Eye (tissue), 1 donor: ENCODE results near the gene EFCAB9.
"Not testable (repeated sequence)": the region's sequence is repeated elsewhere in the genome, so short reads cannot be mapped to it uniquely, and the experiment has no call there.

Source experiments
- DNase-seq: peaks from one replicate; pipeline ENCODE4 v3.0.0-alpha.2; 2015

The EFCAB9 gene

DNA sequence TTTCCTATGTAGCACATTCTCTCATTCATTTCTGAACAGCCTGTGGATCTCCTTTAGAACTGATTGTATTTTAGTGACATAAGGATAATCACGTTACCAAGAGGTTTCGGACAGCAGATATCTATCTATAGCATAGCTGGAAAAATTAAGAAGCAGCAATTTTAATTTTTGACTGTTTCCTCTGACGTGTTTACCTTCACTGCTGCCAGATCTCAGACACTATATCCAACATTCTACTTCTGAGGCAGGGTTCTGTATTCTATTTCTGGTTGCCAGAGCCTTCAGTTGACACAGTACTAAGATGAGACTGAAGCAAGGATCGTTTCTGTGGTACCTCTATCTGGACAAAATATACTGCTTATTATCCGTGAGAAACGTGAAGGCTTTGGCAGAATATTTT lies at the start of gene EFCAB9:
TSS of gene EFCAB9 (plus strand) at position 301 of the 400 bp plus-strand sequence. CDS start at position 302, 1 bp downstream.
- no peak for DNase-seq

GRCh38 chr5:172144291-172144815 lies 49.6 kb upstream of the EFCAB9 start:
- no peak for DNase-seq

DNA sequence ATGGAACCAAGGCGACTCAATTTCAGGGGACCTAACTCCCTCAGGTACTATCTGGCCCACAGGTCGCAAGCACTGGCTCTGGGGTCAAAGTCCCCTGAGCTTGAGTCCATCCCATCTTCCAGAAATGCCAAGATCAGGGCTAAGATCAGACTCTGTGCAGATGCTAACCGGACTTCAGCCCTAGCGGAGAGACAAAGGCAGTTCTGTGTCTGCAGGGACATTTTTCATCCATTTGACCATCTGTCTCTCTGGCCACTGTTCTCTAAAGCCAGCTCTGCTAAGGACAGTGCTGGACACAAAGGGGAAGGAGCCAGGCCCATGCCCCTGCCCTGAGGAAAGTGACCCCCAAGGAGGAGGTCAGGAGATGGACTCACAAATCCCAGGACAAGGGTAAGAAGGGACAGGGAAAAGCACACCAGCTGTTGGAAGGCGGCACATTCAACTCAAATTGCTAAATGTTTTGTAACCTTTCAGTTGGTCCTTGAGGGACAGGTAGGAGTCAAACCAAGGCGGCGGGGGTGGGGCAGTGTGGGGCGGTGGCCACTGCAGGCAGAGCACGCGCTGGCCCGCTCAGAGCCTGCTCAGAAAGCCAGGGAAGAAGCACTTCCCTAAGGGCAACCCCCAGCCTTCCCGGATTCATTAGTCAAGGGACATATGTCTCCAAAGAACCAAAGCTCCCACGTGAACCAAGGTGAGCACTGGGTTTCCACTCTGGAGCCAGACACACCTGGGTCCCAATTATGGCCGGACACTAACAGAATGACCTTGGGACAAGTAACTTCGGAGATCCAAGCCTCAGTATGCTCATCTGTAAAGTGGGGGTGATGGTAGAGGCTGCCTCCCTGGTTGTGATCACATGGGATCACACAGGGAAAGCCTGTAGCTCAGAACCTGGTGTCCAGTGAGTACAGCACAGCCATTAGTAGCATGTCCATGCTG lies 48.8 kb upstream of the EFCAB9 start:
- no peak for DNase-seq

DNA sequence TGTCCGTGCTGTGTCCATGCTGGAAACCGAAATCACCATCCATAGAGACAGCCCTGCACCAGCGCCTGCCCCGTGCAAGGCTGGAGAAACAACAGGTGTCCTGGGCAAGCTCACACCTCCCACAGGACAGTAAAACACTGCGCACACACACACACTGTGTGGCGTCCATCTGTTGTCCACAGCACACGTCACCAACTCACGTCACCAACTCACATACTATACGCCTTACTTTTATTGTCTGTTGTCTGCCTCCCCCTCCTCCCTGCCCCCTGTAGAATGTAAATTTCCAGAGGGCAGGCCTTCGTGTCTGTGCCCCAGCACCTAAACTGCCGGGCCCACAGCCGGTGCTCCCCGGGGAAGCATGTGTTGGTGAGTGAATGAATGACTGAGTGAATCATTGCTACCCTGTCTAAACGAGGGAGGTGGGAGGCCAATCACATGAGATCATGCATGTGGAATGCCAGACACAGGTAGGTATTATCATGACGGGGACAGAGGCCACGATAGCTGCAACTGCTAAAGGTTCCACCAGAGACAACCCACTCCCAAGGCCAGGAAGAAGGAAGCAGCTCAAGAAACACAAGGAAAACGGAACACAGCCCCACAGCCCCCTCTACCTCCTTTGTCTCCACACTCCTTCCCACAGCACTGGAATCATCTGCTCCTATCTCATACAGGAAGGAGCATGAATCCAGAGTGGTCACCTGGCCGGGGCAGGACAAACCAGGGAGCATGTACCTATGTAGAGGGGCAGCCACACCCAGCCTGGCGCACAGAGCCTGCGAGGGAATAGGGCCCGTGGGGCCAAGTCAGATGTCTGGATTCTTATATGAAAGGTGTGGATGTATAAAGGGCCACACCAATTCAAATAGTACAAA lies 47.9 kb upstream of the EFCAB9 start:
- no peak for DNase-seq

DNA sequence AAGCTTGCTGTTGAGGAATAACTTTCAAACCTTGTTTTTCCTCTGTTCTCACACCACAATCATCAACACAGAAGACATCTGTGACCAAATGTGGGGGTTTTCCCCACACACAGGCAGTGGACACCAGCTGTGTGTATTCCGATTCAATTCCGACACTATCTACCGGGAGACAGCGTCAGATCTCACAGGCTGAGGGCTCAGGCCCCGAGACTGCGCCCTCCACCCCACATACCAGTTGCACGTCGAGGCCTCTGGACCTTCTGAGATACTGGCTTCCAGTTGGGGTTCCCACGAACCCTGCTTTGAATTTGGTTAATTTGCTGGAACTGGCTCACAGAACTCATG lies 47.3 kb upstream of the EFCAB9 start:
- no peak for DNase-seq

DNA sequence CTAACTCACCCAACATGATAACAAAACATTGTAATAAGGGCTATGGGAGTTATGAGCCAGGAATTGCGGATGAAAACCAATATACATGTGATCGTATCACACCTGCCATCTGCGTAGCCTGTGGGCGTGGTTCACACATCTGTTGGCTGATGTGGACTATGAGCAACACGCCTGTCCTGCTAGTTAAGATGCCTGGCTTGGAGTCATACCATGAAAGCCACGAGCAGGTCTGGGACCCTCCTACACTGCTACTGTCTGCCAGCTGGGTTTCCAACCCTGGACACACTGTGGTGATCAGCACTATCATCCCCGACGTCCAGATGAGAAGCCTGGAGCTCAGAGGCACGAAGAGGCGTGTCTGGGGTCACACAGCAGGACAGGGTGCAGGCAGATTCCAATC lies 46.1 kb upstream of the EFCAB9 start:
- no peak for DNase-seq

DNA sequence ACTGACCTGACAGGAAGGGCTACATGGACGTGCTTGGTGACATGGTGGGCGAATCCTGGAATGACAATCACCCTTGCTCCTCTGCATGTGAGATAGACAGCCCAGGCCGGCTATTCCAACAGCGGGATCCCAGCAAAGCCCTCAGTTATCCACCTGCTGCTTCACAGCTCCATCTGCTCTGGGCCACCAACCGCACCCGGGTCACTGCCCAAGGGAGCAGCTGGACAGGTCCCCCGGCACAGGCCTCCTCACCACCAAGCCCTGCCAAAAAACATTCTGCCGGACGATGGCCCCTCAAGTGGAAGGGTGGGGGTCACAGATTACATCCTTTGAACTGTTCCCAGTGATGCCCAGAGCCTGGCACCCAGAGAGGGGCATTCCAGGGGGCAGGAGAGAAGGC lies 45.6 kb upstream of the EFCAB9 start:
- DNase-seq = no peak

- no peak for DNase-seq
Measured at GRCh38 chr5:172149073-172149472, 44.9 kb upstream of the EFCAB9 start.

- not testable (repeated sequence) for DNase-seq
Measured at GRCh38 chr5:172149481-172149880, 44.5 kb upstream of the EFCAB9 start.

DNA sequence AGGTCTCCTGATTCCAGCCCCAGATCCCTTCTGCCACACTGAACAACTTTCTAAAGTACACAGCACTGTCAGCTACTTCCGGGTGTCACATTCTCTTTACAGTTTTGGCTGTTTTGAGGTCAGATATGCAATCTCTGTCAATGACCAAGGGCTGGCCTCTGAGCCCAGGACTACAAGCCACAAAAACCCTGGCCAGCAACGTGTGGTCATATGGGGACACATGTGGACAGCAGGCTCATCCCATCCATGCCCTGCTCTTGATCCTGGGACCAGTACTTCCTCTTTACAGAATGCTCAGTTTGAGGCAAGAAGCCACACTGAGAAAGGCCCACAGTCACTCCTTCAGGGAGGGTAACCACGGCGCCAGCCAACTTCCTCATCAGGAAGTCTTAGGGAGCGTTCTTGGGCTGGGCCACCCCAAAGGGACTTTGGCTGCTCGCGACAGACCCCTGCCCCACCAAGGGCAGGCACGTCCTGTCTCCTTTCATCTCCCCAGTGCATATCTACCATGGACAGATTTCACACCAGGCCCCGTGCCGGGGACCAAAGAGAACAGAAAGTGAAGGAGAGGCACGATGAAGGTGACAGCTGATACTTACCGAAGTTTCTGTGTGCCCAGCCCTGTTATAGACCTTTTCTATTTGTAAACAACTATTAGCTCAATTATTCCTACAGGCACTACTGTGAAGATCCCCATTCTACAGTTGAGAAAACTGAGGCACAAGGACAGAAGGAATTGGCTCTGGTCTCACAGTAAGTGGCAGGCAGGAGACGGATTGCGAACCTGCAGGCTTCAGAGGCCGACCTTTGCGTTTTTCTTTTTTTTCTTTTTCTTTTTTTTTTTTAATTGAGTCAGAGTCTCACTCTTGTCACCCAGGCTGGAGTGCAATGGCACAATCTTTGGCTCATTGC lies 43.2 kb upstream of the EFCAB9 start:
- DNase-seq = no peak

GRCh38 chr5:172151661-172152210 lies 42.2 kb upstream of the EFCAB9 start:
- DNase-seq = no peak

DNA sequence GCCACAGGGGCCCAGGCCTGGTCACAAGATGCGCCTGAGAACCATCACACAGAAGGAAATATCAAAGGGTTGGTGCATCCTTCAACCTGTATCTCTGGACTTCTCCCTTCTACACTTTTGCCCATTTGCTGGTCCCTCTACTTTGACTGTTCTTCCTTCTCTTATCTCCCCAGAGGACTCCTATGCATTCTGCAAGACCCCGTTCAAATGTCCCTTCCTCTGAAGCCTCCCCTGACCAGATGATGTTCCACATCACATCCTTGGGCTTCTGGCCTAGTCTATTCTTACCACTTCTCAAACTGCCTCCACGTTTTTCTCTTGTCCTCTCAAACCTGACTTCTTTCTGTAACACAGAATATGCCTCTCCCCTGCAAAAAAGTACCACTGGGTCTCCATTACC lies 40.3 kb upstream of the EFCAB9 start:
- no peak for DNase-seq

GRCh38 chr5:172155101-172155500 lies 38.9 kb upstream of the EFCAB9 start:
- not testable (repeated sequence) for DNase-seq

- DNase-seq = no peak
Measured at GRCh38 chr5:172156541-172156994, 37.4 kb upstream of the EFCAB9 start.

DNA sequence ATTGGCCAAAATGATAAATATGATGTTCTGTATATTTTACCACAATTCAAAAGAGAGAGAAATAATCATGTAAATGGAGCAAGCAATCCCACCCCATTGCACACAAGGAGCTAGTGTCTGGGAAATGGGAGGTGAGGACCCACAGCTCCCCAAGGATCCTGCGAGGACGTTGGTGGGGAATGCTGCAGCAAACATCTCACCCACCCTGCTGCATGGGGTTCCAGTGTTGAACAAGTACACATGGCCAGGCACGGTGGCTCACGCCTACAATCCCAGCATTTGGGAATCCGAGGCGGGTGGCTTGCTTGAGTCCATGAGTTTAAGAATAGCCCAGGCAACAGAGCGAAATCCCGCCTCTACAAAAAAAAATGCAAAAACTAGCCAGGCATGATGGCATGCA lies 35.0 kb upstream of the EFCAB9 start:
- no peak for DNase-seq

- no peak for DNase-seq
Measured at GRCh38 chr5:172160506-172160905, 33.5 kb upstream of the EFCAB9 start.

- no peak for DNase-seq
Measured at GRCh38 chr5:172162323-172162986, 31.5 kb upstream of the EFCAB9 start.

GRCh38 chr5:172162987-172163343 lies 31.0 kb upstream of the EFCAB9 start:
- no peak for DNase-seq

DNA sequence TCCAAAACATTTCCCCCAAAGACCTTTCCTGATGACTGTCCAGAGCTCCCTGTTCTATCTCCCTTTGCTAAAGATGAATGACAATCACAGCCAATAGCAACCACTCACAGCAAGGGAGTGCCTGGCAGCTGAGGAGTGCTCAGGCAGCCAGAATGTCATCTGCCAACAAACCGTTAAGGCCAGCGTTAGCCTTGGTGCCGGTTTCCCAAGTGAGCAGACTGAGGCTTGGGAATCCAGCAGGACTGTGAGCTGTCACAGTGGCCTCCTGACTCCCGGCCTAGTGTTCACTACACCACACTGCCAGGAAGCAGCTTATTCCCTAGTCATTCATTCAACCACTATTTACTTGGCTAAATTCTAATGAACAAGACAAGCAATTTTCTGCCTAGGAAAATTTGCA lies 30.6 kb upstream of the EFCAB9 start:
- no peak for DNase-seq

- no peak for DNase-seq
Measured at GRCh38 chr5:172164769-172165212, 29.2 kb upstream of the EFCAB9 start.

GRCh38 chr5:172165465-172165864 lies 28.5 kb upstream of the EFCAB9 start:
- DNase-seq = no peak
